ENCODE data around the gene GSTP1. TPM values are rescaled to one million over a fixed set of nuclear protein-coding genes. Genes with fewer than 3 reads are reported as not detected.

The GSTP1 gene
- total RNA-seq, 1 donor from 2014 or later = 436 TPM

DNA sequence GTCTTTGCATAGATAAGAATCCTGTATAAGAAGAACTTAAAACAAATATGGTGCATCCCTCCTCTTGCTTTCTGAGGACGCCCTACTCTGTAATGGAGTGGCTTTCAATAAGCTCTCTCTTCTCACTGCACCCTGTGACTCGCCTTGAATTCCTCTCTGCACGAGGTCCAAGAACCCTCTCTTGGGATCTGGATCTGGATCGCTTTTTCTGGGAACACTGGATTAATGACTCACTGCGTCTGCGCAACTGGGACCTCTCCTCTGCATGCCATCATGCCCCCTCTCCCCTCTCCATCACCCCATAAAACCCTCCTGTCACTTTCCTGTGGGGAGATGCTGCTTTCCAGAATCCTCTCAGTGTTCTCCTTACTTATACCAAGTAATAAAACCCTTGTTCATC lies 45.3 kb upstream of the GSTP1 start:
- TF ChIP-seq EZH2 (IDR thresholded peaks at IDR 0.05) (no peak), EZH2phosphoT487 (IDR thresholded peaks at IDR 0.05) (no peak)
- TF ChIP-seq, protein P1, sequence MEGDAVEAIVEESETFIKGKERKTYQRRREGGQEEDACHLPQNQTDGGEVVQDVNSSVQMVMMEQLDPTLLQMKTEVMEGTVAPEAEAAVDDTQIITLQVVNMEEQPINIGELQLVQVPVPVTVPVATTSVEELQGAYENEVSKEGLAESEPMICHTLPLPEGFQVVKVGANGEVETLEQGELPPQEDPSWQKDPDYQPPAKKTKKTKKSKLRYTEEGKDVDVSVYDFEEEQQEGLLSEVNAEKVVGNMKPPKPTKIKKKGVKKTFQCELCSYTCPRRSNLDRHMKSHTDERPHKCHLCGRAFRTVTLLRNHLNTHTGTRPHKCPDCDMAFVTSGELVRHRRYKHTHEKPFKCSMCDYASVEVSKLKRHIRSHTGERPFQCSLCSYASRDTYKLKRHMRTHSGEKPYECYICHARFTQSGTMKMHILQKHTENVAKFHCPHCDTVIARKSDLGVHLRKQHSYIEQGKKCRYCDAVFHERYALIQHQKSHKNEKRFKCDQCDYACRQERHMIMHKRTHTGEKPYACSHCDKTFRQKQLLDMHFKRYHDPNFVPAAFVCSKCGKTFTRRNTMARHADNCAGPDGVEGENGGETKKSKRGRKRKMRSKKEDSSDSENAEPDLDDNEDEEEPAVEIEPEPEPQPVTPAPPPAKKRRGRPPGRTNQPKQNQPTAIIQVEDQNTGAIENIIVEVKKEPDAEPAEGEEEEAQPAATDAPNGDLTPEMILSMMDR (IDR thresholded peaks at IDR 0.05) = no peak
- Histone ChIP-seq H3K79me2 (ENCODE audit: low read depth) (no peaks in the 10 kb centered on the region), H3K27me3 (no peaks in the 10 kb centered on the region), H3F3A (ENCODE audit: low read depth) (peaks cover 4% of the 10 kb centered on the region), H4K20me1 (ENCODE audit: low read depth) (no peaks in the 10 kb centered on the region), H3K9me3 (ENCODE audit: low read depth) (peaks cover 19% of the 10 kb centered on the region), H3K27ac (no peak overlapping the region), H3K4me1 (peaks cover 6% of the 10 kb centered on the region), H3K9ac (no peak overlapping the region), H3K4me3 (no peak overlapping the region), H2AFZ (replicated peaks) (no peak overlapping the region), H3K4me2 (no peak overlapping the region), H3K36me3 (no peaks in the 10 kb centered on the region)
- DNase-seq (ENCODE audit: low spot score) = no peak
- Mint-ChIP-seq H3K4me3 (no peak overlapping the region), H3K27ac (no peak overlapping the region), H3K4me1 (peaks cover 4% of the 10 kb centered on the region), H3K9me3 (peaks cover 23% of the 10 kb centered on the region), H3K27me3 (ENCODE audit: insufficient read depth, low read depth) (peaks cover 8% of the 10 kb centered on the region), H3K36me3 (no peaks in the 10 kb centered on the region)

DNA sequence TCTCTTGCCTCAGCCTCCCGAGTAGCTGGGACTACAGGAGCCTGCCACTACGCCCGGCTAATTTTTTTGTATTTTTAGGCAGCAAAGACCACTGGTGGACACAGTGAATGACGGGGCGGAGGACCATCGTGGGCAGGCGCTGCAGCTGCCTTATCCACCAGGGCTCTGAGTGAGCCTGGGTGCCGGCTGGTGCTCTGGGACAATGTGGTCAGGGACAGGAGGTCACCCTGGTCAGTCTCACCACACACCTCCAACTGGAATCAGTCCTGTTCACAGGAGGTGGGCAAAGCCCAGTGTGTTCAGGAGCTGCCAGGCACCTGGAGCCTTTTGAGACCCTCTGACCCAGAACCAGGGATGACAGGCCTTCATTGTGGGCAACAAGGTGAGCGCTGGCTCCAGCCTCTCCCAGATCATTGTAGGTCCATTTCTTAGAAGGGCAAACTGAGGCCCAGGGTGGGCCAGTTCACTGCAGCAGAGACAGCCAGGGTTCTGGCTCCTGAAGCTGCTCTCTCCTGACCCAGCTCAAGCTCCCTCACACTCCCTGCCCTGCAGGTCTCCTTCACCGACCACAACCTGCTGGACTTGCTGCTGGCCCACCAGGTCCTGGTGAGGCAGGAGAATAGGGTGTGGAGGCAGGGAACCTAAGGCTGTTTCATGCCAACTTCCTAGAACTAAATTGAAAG lies 44.6 kb upstream of the GSTP1 start:
- peaks cover 6% of the 10 kb centered on the region for H3K27me3 Mint-ChIP-seq (ENCODE audit: insufficient read depth, low read depth)
- peaks cover 4% of the 10 kb centered on the region for H3K4me1 Mint-ChIP-seq
- Histone ChIP-seq H3K4me3 (no peak overlapping the region), H4K20me1 (ENCODE audit: low read depth) (no peaks in the 10 kb centered on the region), H3F3A (ENCODE audit: low read depth) (peaks cover 4% of the 10 kb centered on the region), H3K79me2 (ENCODE audit: low read depth) (no peaks in the 10 kb centered on the region), H2AFZ (replicated peaks) (no peak overlapping the region), H3K27ac (no peak overlapping the region), H3K9me3 (ENCODE audit: low read depth) (peaks cover 14% of the 10 kb centered on the region), H3K4me2 (no peak overlapping the region), H3K36me3 (no peaks in the 10 kb centered on the region), H3K4me1 (peaks cover 6% of the 10 kb centered on the region), H3K9ac (no peak overlapping the region), H3K27me3 (no peaks in the 10 kb centered on the region)
- no peaks in the 10 kb centered on the region for H3K36me3 Mint-ChIP-seq
- H3K4me3 Mint-ChIP-seq = no peak overlapping the region
- peaks cover 19% of the 10 kb centered on the region for H3K9me3 Mint-ChIP-seq
- H3K27ac Mint-ChIP-seq = no peak overlapping the region
- no peak for TF ChIP-seq EZH2 (IDR thresholded peaks at IDR 0.05)
- TF ChIP-seq, protein P1 (IDR thresholded peaks at IDR 0.05) = no peak
- DNase-seq (ENCODE audit: low spot score) = no peak

DNA sequence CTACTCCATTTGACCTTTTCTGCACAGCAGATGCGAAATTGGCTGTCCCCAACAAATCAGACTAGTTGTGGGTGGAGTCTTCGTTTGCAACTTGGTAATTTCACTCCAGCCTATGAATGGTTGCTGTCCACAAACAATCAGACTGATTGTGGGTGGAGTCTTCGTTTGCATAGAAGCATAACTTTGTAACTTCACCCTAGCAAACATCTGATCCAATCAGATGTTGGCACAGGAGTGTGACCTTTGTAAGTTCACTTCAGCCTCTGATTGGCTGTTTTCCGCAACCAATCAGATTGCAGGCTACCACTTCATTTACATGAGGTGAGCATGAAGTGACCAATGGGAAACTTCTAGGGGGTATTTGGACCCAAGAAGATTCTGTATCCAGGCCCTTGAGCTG lies 44.1 kb upstream of the GSTP1 start:
- no peaks in the 10 kb centered on the region for H3K36me3 Mint-ChIP-seq
- no peak overlapping the region for H3K4me2 ChIP-seq
- peaks cover 4% of the 10 kb centered on the region for H3F3A ChIP-seq (ENCODE audit: low read depth)
- H4K20me1 ChIP-seq (ENCODE audit: low read depth) = no peaks in the 10 kb centered on the region
- no peak overlapping the region for H3K27ac Mint-ChIP-seq
- no peak overlapping the region for H3K9ac ChIP-seq
- H3K4me3 Mint-ChIP-seq = no peak overlapping the region
- H3K27me3 Mint-ChIP-seq (ENCODE audit: insufficient read depth, low read depth) = peaks cover 6% of the 10 kb centered on the region
- H3K27ac ChIP-seq = no peak overlapping the region
- no peak for TF ChIP-seq EZH2phosphoT487 (IDR thresholded peaks at IDR 0.05)
- H3K4me1 ChIP-seq = peaks cover 6% of the 10 kb centered on the region
- H3K9me3 Mint-ChIP-seq = peaks cover 14% of the 10 kb centered on the region
- H3K27me3 ChIP-seq = no peaks in the 10 kb centered on the region
- H3K9me3 ChIP-seq (ENCODE audit: low read depth) = peaks cover 10% of the 10 kb centered on the region
- no peak overlapping the region for H3K4me3 ChIP-seq
- H3K4me1 Mint-ChIP-seq = peaks cover 4% of the 10 kb centered on the region
- H3K79me2 ChIP-seq (ENCODE audit: low read depth) = no peaks in the 10 kb centered on the region
- H2AFZ ChIP-seq (replicated peaks) = no peak overlapping the region
- H3K36me3 ChIP-seq = no peaks in the 10 kb centered on the region
- DNase-seq (ENCODE audit: low spot score) = no peak

DNA sequence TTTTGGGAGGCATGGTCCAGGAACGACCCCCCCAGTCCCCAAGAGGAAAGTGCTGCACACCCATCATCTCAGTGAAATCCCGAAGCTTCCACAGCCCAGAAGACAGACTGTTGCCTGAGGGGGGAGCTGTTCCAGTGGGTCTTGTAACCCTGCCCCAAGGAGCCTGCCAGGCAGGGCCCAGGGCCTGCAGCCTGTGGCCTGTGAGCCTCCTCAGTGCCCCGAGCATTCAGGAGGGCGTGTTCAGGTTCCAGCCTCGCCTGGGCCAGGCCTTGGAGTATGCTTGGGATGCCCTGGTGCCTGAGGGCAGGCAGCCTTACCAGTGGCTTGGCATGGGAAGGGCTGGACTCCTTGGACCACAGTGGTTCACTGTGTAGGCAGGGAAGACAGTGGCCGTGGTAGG lies 42.4 kb upstream of the GSTP1 start:
- peaks cover 6% of the 10 kb centered on the region for H3K4me1 ChIP-seq
- no peak for DNase-seq (ENCODE audit: low spot score)
- no peak overlapping the region for H3K9ac ChIP-seq
- Mint-ChIP-seq H3K36me3 (no peaks in the 10 kb centered on the region), H3K27me3 (ENCODE audit: insufficient read depth, low read depth) (peaks cover 8% of the 10 kb centered on the region), H3K9me3 (peaks cover 3% of the 10 kb centered on the region), H3K4me1 (peaks cover 4% of the 10 kb centered on the region), H3K27ac (peak overlapping the region; percentile 46), H3K4me3 (no peak overlapping the region)
- no peak overlapping the region for H3K4me3 ChIP-seq
- no peak overlapping the region for H3K4me2 ChIP-seq
- no peak overlapping the region for H2AFZ ChIP-seq (replicated peaks)
- no peaks in the 10 kb centered on the region for H3K9me3 ChIP-seq (ENCODE audit: low read depth)
- no peak overlapping the region for H3K27ac ChIP-seq
- H3F3A ChIP-seq (ENCODE audit: low read depth) = peaks cover 4% of the 10 kb centered on the region
- no peaks in the 10 kb centered on the region for H3K27me3 ChIP-seq
- no peak for TF ChIP-seq EZH2 (IDR thresholded peaks at IDR 0.05)
- TF ChIP-seq, protein P1 (IDR thresholded peaks at IDR 0.05) = peak; percentile 8
- no peaks in the 10 kb centered on the region for H3K36me3 ChIP-seq
- no peaks in the 10 kb centered on the region for H3K79me2 ChIP-seq (ENCODE audit: low read depth)
- H4K20me1 ChIP-seq (ENCODE audit: low read depth) = no peaks in the 10 kb centered on the region

Measured in neural progenitor cell (in vitro differentiated cells).